Loucy (cell line): ENCODE data around the gene ZNF181.

Source experiments
- H2AFZ ChIP-seq: fragments of 200-600 bp; sonication (generic); 2 replicates; pipeline ENCODE4 v1.6.0; 2016; ENCODE audit warnings: antibody characterized with exemption, mild to moderate bottlenecking, low read length, moderate library complexity
- H3F3A ChIP-seq: fragments of 200-600 bp; 2 replicates; pipeline ENCODE4 v1.6.0; 2016; ENCODE audit warnings: antibody characterized with exemption, low read depth, mild to moderate bottlenecking
- H3K27me3 ChIP-seq: fragments of 200-600 bp; sonication (generic); 2 replicates; pipeline ENCODE4 v1.6.1; 2014; ENCODE audit warnings: low read length, mild to moderate bottlenecking; ENCODE audit not compliant: insufficient read depth, poor library complexity, severe bottlenecking
- H3K36me3 ChIP-seq: fragments of 200-600 bp; sonication (generic); 2 replicates; pipeline ENCODE4 v1.6.1; 2016; ENCODE audit warnings: low read length; ENCODE audit not compliant: insufficient read depth
- H3K4me1 ChIP-seq: fragments of 200-600 bp; sonication (generic); 2 replicates; pipeline ENCODE4 v1.5.1; 2014; ENCODE audit warnings: low read length, mild to moderate bottlenecking; ENCODE audit not compliant: insufficient read depth, poor library complexity, severe bottlenecking
- H3K4me2 ChIP-seq: fragments of 200-600 bp; sonication (generic); 2 replicates; pipeline ENCODE4 v1.6.0; 2014; ENCODE audit warnings: antibody characterized with exemption, low read length, low read depth, mild to moderate bottlenecking; ENCODE audit not compliant: poor library complexity, severe bottlenecking
- H3K4me3 ChIP-seq: fragments of 200-600 bp; sonication (generic); 2 replicates; pipeline ENCODE4 v1.5.1; 2014; ENCODE audit warnings: low read length, mild to moderate bottlenecking, mixed read lengths; ENCODE audit not compliant: poor library complexity, severe bottlenecking
- H3K79me2 ChIP-seq: fragments of 200-600 bp; sonication (generic); 2 replicates; pipeline ENCODE4 v1.6.1; 2014; ENCODE audit warnings: low read length; ENCODE audit not compliant: insufficient read depth
- H3K9ac ChIP-seq: fragments of 200-600 bp; sonication (generic); 2 replicates; pipeline ENCODE4 v1.6.0; 2014; ENCODE audit warnings: mild to moderate bottlenecking, low read depth, low read length, moderate library complexity; ENCODE audit not compliant: poor library complexity, severe bottlenecking
- H3K9me2 ChIP-seq: fragments of 200-600 bp; sonication (generic); replicated peaks from 2 replicates; pipeline ENCODE4 v1.6.1; 2016; ENCODE audit warnings: low read depth, low read length, mixed read lengths
- H3K9me3 ChIP-seq: fragments of 200-600 bp; sonication (generic); 2 replicates; pipeline ENCODE4 v1.6.1; 2014; ENCODE audit warnings: mild to moderate bottlenecking, antibody characterized with exemption, low read length, low read depth; ENCODE audit not compliant: insufficient read depth
- H4K20me1 ChIP-seq: fragments of 200-600 bp; sonication (generic); 2 replicates; pipeline ENCODE4 v1.6.0; 2014; ENCODE audit warnings: antibody characterized with exemption, low read length, mild to moderate bottlenecking; ENCODE audit not compliant: insufficient read depth, poor library complexity, severe bottlenecking
- CTCF ChIP-seq: fragments of 200-600 bp; sonication (generic); conservative IDR thresholded peaks from 2 replicates; pipeline ENCODE4 v1.5.1; 2014; ENCODE audit warnings: mild to moderate bottlenecking, antibody characterized with exemption, low read length
- EZH2phosphoT487 ChIP-seq: fragments of 200-600 bp; IDR thresholded peaks from 2 replicates; pipeline ENCODE4 v1.6.1; 2018; ENCODE audit warnings: antibody characterized with exemption, mild to moderate bottlenecking, moderate library complexity, borderline replicate concordance

The ZNF181 gene

GRCh38 chr19:34712395-34713261 is 21.4 kb upstream of the ZNF181 start:
- Histone ChIP-seq H3K4me1 (no peaks in the 10 kb centered on the region), H3K4me3 (no peak overlapping the region), H3K9me3 (peaks cover 6% of the 10 kb centered on the region; the same call in 1 of the 2 replicates), H3K36me3 (no peaks in the 10 kb centered on the region), H3K9me2 (no peaks in the 10 kb centered on the region), H3K4me2 (no peak overlapping the region), H2AFZ (no peak overlapping the region), H3K27me3 (no peaks in the 10 kb centered on the region), H3K79me2 (no peaks in the 10 kb centered on the region), H3F3A (no peaks in the 10 kb centered on the region), H3K9ac (no peak overlapping the region), H4K20me1 (no peaks in the 10 kb centered on the region)
- TF ChIP-seq EZH2phosphoT487 (no peak), CTCF (peak; percentile 79)

- Histone ChIP-seq H3F3A (no peaks in the 10 kb centered on the region), H3K79me2 (no peaks in the 10 kb centered on the region), H3K36me3 (no peaks in the 10 kb centered on the region), H3K4me3 (no peak overlapping the region), H3K9me3 (peaks cover 6% of the 10 kb centered on the region; the same call in 1 of the 2 replicates), H3K4me1 (no peaks in the 10 kb centered on the region), H3K9ac (no peak overlapping the region), H3K9me2 (no peaks in the 10 kb centered on the region), H3K4me2 (no peak overlapping the region), H2AFZ (no peak overlapping the region), H3K27me3 (no peaks in the 10 kb centered on the region), H4K20me1 (no peaks in the 10 kb centered on the region)
- TF ChIP-seq EZH2phosphoT487 = no peak
- no peak for TF ChIP-seq CTCF
Observed at GRCh38 chr19:34713262-34713637, 20.8 kb upstream of the ZNF181 start.

- Histone ChIP-seq H3K4me1 (no peaks in the 10 kb centered on the region), H3K9ac (no peak overlapping the region), H3K4me2 (no peak overlapping the region), H3F3A (no peaks in the 10 kb centered on the region), H3K27me3 (no peaks in the 10 kb centered on the region), H3K4me3 (no peak overlapping the region), H2AFZ (no peak overlapping the region), H3K9me3 (peaks cover 6% of the 10 kb centered on the region; the same call in 1 of the 2 replicates), H4K20me1 (no peaks in the 10 kb centered on the region), H3K9me2 (no peaks in the 10 kb centered on the region), H3K79me2 (no peaks in the 10 kb centered on the region), H3K36me3 (no peaks in the 10 kb centered on the region)
- TF ChIP-seq CTCF (no peak), EZH2phosphoT487 (no peak)
Observed at GRCh38 chr19:34715357-34715756, 18.7 kb upstream of the ZNF181 start.
